Measurements from ENCODE around the gene MPPED1. TPM values are rescaled to one million over a fixed set of nuclear protein-coding genes. Genes with fewer than 3 reads are reported as not detected.

Gene MPPED1
- total and polyA plus RNA-seq, 2 experiments from 2014 or later = 0.30 to 0.97 TPM

- H3K4me2 ChIP-seq = no peak overlapping the region
- no peak overlapping the region for H2AFZ ChIP-seq
- no peaks in the 10 kb centered on the region for H3K27me3 ChIP-seq
- no peaks in the 10 kb centered on the region for H3K9me3 ChIP-seq (ENCODE audit: low read depth)
- no peaks in the 10 kb centered on the region for H3K9me2 ChIP-seq (replicated peaks; ENCODE audit: insufficient read depth)
- no peaks in the 10 kb centered on the region for H4K20me1 ChIP-seq (ENCODE audit: insufficient read depth, poor library complexity, severe bottlenecking)
- H3K36me3 ChIP-seq (replicated peaks; ENCODE audit: insufficient read depth, low read depth) = no peaks in the 10 kb centered on the region
- H3K27ac ChIP-seq = no peak overlapping the region
- H3K4me1 ChIP-seq (ENCODE audit: insufficient read depth) = peaks cover 10% of the 10 kb centered on the region
- no peak overlapping the region for H3K4me3 ChIP-seq
- TF ChIP-seq EZH2 (IDR thresholded peaks at IDR 0.05; ENCODE audit: borderline replicate concordance) = no peak
- TF ChIP-seq, protein P1, sequence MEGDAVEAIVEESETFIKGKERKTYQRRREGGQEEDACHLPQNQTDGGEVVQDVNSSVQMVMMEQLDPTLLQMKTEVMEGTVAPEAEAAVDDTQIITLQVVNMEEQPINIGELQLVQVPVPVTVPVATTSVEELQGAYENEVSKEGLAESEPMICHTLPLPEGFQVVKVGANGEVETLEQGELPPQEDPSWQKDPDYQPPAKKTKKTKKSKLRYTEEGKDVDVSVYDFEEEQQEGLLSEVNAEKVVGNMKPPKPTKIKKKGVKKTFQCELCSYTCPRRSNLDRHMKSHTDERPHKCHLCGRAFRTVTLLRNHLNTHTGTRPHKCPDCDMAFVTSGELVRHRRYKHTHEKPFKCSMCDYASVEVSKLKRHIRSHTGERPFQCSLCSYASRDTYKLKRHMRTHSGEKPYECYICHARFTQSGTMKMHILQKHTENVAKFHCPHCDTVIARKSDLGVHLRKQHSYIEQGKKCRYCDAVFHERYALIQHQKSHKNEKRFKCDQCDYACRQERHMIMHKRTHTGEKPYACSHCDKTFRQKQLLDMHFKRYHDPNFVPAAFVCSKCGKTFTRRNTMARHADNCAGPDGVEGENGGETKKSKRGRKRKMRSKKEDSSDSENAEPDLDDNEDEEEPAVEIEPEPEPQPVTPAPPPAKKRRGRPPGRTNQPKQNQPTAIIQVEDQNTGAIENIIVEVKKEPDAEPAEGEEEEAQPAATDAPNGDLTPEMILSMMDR (IDR thresholded peaks at IDR 0.05; ENCODE audit: poor library complexity) = no peak
- TF ChIP-seq EZH2phosphoT487 (IDR thresholded peaks at IDR 0.05; ENCODE audit: low read depth, severe bottlenecking, unreplicated experiment) = no peak
- no peaks in the 10 kb centered on the region for H3K79me2 ChIP-seq
- DNase-seq (ENCODE audit: low spot score) = no peak
- WGBS (ENCODE audit: low lambda C conversion rate, missing lambda C conversion rate) = 87% methylated on average over 6 of the region's 6 CpGs
Observed at GRCh38 chr22:43381693-43382092, 30.1 kb upstream of the MPPED1 start.

- Histone ChIP-seq H3K4me2 (no peak overlapping the region), H3K4me1 (ENCODE audit: insufficient read depth) (peaks cover 8% of the 10 kb centered on the region), H3K9me3 (ENCODE audit: low read depth) (no peaks in the 10 kb centered on the region), H3K27me3 (no peaks in the 10 kb centered on the region), H2AFZ (no peak overlapping the region), H3K4me3 (no peak overlapping the region), H4K20me1 (ENCODE audit: insufficient read depth, poor library complexity, severe bottlenecking) (no peaks in the 10 kb centered on the region), H3K9me2 (replicated peaks; ENCODE audit: insufficient read depth) (no peaks in the 10 kb centered on the region), H3K36me3 (replicated peaks; ENCODE audit: insufficient read depth, low read depth) (no peaks in the 10 kb centered on the region), H3K79me2 (no peaks in the 10 kb centered on the region), H3K27ac (no peak overlapping the region)
- TF ChIP-seq EZH2phosphoT487 (IDR thresholded peaks at IDR 0.05; ENCODE audit: low read depth, severe bottlenecking, unreplicated experiment) (no peak), EZH2 (IDR thresholded peaks at IDR 0.05; ENCODE audit: borderline replicate concordance) (no peak)
- TF ChIP-seq, protein P1 (IDR thresholded peaks at IDR 0.05; ENCODE audit: poor library complexity) = no peak
- DNase-seq (ENCODE audit: low spot score) = no peak
- 76% methylated on average over 5 of the region's 5 CpGs for WGBS (ENCODE audit: low lambda C conversion rate, missing lambda C conversion rate)
Observed at GRCh38 chr22:43384863-43385262, 27.0 kb upstream of the MPPED1 start.

GRCh38 chr22:43385770-43386641 is 25.8 kb upstream of the MPPED1 start:
- 17% methylated on average over 19 of the region's 20 CpGs for WGBS (ENCODE audit: low lambda C conversion rate, missing lambda C conversion rate)
- no peaks in the 10 kb centered on the region for H3K9me2 ChIP-seq (replicated peaks; ENCODE audit: insufficient read depth)
- H3K4me3 ChIP-seq = no peak overlapping the region
- H3K4me1 ChIP-seq (ENCODE audit: insufficient read depth) = peaks cover 8% of the 10 kb centered on the region
- no peak overlapping the region for H3K27ac ChIP-seq
- H3K36me3 ChIP-seq (replicated peaks; ENCODE audit: insufficient read depth, low read depth) = no peaks in the 10 kb centered on the region
- DNase-seq (ENCODE audit: low spot score) = peak; percentile 89
- no peak overlapping the region for H2AFZ ChIP-seq
- TF ChIP-seq, protein P1 (IDR thresholded peaks at IDR 0.05; ENCODE audit: poor library complexity) = peak; percentile 96
- TF ChIP-seq EZH2 (IDR thresholded peaks at IDR 0.05; ENCODE audit: borderline replicate concordance) = no peak
- H3K9me3 ChIP-seq (ENCODE audit: low read depth) = no peaks in the 10 kb centered on the region
- H3K79me2 ChIP-seq = no peaks in the 10 kb centered on the region
- H4K20me1 ChIP-seq (ENCODE audit: insufficient read depth, poor library complexity, severe bottlenecking) = no peaks in the 10 kb centered on the region
- peak overlapping the region; percentile 63 for H3K4me2 ChIP-seq
- H3K27me3 ChIP-seq = no peaks in the 10 kb centered on the region

Measured in hepatocyte (in vitro differentiated cells).